Activated naive CD4-positive, alpha-beta T cell treated with anti-CD3 and anti-CD28 coated beads, Interleukin-2, amount 50 U/mL, for 16 hours (primary cell): ENCODE results near the gene BANP.
A peak's percentile ranks its signal among the peaks of the same experiment; 100 is the strongest.

Source experiments
- DNase-seq: peaks from one replicate; pipeline ENCODE4 v3.0.0-alpha.2; 2020

The BANP gene

DNA sequence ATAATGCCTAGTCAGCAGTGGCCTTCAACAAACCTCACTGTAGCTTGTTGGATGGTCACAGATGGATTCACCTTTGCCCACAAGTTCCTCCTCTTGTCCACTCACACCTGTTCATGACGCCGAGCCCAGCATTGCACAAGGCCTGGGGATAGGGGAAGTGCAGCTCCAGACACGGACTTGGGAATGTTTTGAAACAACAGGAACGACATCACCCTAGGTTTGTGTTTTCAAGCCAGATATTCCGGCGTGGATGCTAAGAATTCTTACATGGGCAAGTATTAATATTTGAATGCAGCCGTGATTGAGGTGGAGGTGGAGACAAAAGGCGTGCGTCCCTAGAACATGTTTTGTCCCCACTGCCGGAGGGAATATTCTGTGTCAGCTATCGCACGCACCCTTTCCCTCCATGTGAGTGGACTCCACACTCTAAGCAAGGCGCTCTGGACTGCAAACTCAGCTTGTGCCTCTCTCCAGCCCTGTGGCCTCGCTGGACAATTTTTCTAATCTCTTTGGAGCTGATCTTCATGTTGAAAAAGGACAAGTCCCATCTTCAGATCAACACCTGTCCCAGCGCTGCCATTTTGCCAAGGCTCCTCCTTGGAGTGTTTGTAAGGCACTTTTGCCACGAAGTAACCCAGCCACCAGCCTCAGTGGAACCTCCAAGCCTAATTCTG lies 2.0 kb upstream of the BANP start:
- no peak for DNase-seq

DNA sequence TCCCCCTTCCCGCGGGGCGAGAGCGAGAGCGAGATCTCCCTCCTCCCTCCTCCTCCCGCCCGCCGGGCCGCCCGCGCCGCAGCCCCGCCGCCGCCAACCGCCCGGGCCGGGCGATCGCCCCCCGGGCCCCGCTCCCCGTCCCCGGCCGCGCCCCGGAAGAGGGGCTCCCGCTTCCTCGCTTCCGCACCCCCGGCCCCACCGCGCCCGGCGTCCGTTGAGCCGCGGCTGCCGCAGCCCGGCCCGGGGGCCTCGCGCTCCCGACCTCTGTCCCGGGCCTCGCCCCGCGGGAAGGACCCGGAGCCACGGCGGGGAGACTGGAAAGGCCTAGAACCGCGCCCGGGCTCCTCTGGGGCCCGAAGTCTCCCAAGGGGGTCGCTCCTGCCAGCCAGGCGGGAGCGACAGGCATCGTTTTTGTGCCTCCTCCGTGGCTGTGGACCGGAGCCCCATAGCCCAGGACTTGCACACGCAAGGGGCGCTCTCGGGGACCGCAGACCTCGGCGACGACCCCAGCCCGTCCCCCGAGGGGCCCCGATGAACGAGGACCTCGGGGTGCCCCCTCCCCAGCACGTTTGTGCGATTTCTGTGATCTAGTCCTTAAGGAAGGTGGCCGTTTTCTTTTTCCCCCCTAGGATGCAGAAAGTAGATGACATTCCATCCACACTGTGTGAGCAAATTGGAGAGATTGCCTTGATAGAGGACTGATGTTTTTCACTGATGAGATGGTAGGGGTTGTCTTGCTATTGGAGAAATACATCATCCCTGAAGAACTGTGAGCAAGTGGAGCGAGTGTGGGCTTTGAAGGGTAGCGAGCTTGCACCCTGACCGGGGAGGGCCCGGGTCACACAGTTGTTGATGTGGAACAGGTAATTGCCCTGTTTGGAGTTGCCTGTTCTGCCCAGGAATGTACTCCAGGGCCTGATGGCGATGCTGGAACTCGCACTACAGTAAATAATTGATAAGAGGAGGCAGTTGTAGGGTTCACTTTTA lies 611 bp downstream of the BANP start:
- peak; percentile 36 for DNase-seq

DNA sequence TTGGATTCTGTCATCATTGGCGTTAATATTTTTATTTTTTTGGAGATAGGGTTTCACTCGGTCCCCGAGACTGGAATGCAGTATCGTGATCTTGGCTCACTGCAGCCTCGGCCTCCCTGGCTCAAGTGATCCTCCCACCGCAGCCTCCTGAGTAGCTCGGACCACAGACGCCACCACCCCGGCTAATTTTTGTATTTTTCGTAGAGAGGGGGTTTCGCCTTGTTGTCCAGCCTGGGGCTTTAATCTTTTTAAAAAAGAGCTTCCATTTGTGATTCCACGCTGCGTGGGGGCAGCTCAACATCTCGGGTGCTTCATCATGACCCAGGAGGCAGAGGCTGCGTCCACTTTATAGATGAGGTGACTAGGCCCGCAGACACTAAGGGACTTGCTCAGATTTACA lies 1.5 kb downstream of the BANP start:
- DNase-seq, result no peak

DNA sequence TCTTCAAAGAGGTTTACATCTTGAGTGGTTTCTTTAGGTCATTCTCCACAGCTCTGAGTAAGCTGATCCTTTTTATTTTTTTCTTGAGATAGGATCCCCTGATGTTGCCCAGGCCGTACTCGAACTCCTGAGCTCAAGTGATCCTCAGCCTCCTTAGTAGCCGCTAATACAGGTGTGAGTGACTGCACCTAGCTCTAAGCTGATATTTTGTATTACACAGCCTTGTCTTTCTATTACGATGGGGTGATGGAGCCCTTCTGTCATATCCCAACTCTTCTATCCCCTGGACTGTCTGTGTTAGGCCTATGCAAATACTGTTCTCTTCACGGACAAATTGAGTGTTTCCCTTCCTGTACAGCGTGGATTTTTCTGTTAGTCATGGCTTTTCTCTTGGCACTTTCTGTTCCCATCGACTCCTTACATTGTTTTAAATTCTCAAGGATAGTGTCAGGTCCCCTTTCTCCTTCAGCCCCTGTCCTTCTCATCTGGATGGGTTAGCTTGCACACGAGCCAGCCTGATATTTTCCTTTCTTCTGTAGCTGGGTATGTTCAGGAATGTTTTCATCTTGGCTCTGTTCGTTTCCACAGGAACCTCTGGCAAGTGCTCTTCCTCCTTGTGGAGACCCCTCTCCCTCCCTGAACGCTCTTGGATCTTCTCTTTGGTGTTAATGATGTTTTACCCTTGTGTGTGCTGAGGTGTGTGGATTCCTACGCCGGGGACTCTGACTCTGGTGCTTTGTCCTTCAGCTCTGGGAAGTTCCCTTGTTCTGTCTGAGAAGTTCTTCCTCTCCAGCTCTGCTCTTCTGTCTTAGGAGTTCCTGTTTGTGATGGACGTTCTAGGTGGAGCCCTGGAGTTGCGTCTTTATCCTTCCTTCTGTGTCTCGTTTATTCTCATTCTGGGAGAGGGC lies 2.3 kb downstream of the BANP start:
- no peak for DNase-seq

DNA sequence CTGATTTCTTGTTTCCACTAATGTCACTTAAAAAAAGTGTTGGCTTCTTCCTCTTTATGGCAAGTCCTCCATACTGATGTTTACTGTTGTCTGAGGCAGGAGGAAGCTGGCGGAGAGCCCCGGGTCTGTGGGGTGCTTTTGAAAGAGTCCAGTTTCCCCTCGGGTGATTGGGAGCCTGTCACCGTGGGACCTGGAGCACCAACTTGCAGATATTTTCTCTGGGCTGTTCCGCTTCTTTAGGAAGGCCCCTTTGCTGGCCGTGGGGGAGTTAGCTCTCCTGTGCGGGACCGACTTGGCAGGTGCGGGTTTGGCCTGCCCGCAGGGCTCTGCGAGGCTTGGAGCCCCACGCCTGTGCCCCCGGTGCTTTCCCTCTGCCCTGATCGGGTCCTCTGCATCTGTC lies 3.1 kb downstream of the BANP start:
- no peak for DNase-seq

DNA sequence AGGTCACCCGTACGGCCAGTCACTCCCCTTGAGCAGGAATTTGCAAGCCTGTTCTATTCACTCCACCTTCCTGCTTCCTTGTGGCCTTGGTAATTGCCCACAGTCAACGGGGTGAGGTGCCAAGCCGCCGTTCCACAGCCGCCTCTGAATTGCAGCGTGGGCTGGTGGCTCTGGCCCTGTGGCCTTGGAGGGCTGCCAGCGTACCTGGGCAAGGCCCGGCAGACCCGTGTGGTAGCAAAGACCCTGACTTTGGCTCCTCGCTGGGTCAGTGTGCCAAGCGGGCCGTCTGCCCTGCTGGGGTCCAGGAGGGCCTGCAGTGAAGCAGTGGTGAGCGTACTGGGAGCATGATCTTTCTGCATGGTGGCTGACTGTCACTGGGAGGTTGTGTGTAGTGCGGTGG lies 3.6 kb downstream of the BANP start:
- no peak for DNase-seq

DNA sequence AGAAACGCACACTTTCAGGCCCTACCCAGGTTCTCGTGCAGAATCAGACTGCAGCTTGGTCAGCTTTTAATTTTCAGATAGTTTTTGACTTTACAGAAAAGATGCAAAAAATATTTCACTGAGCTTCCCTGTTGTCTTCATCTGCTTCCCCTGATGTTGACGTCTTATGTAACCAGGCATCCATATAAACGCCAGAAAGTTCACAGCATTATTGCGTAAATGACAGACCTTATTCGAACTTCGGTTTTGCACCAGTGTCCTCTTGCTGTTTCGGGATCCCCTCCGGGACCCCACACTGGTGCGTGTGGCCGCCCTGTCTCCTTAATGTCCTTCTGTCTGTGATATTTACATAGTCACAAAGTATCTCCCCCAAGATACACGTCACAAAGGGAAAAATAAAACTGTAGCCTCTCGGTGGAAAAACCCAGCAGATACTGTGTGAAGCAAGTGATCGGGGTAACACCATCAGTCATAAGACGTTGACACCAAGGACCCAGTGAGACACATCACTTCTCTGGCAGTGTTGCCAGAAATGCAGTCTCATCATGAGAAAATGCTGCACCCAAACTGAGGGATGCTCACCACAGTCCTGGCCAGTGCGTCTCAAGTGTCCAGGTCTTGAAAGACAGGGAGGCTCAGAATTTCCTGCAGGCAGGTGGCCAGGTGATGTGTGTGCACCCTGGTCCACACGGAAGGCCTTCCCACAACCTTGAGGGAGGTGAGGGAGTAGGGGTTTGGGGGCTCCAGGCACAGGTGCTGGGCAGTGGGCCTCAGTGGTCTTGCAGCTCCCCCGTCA lies 4.3 kb downstream of the BANP start:
- no peak for DNase-seq

DNA sequence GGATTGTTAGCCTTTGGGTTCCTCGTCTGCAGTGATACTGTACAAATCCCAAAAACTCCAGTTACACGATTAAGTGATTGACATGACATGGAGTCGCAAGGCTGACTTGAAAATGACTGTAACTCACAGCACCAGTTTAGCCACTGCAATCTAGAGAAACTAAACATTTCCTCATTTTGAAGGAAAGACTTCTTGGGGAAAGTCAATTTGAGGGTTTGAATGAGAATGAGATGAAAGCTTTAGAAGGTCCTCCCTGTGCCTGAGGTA lies 4.8 kb downstream of the BANP start:
- DNase-seq, result no peak

DNA sequence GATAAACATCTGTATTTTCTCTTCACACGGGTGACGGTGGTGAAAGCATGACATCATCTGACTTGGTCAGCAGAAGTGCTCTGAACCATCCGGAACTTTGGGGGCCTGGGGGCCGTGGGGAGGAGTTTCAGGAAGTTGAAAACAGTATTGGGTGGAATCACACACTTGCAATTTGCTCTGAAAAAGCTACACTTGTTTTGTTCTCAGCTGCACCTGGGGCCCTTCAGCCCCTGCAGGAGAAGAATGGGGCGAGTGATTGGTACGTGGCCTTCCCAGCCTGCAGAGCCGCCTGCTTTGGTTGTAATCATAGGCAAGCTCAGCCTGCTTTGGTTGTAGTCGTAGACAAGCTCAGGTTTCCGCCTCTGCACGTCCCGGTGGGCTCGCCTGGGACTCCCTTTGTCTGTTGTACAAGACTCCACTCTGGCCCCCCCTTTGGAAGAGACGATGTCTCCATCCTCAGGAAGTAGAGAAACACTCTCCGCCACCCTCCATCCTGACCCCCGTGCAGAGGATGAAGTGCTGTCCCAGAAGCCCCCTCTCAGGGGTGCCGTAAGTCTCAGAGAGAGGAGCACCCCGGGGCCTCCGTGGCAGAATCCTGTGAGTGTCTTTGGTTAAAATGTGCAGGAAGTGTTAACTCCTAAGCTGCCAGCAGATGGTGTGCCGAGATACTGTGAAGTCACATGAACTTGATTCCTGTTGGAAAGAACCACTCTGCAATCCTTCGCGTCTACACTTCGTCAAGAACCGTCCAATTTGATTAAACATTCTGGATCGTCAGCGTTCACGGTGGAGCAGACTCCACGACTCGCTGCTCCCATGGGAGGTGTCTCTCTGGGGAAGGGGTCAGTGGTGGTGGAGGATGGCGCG lies 5.4 kb downstream of the BANP start:
- peak; percentile 66 for DNase-seq

DNA sequence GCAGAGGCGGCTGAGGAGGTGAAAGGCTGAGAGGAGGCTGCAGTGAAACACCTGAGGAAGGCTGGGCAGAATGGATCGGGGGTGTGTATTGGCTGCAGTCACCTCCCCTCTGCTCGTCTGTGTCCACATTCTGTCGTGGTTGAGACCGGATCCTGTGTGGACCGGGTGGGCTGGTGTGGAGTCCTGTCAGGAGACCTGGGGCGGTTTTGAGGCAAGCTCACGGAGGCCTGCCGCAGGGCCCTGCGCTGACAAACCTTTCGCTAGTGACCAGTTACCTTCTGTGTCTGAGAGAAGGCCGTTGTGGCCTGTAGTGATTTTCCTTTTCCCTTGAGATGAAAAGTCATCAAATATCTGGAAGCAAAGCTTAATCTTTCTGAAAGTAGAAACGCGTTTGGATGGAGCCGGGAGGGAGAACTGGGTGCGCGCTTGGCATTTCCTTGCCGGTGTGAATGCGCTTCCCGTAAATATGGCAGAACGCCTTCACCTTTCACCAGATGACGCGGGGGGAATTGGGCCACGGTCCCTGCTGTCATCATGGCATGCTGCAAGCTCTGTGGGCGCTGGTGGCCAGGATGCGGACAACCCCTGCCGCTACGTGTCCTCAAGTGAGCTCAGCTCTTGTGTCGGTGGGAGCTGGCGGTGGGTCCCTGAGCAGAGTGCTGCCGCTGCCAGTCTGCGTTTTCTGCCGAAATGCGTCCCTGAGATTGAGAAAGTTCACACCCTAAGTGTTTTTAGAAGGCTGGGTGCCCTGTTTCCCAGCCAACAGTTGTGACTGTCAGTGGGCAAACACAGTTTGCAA lies 6.3 kb downstream of the BANP start:
- DNase-seq, result no peak

DNA sequence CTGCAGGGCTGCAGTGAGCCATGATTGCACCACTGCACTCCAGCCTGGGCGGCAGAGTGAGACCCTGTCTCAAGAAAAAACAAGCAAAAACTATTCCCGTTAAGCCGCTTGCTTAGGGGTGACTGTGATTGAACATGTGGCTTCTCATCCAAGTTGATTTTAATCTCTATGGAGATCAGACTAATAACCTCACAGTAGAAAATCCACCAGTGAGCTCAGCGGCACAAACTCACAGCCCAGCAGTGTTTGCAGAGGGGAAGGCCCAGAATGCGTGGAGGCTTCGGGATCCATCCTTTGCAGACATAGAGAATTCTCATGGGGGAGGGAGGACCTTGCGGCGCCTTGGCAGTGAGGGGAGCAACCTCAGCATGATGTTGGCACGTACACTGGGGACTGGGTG lies 7.4 kb downstream of the BANP start:
- no peak for DNase-seq

DNA sequence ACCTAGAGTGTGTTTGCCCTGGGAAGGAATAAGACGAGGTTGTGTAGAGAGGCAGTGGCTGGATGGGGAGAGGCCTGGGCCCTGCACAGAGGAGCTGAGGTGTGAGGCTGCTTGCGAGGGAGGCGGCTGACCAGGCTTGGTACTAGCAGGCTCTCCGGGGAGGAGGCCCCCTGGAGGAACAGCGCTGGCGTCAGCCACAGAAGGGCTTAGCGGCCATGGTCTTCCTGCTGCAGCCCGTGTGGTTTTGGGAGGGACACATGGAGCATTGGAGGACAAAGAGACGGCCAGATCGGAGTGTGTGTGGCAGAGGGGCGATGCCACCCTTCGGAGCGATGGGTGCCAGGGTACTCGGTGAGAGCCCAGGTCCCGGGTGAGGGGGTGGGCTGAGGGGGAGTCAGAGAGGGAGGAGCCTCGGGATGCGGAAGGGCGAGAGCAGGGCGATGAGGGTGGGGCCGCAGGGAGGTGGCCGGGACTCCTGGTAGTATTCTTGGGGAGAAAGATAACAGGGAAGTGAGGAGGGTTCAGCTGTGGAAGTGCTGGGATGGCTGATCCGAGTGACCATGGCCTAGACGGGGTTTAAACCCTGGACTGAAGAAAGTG lies 8.3 kb downstream of the BANP start:
- no peak for DNase-seq

DNA sequence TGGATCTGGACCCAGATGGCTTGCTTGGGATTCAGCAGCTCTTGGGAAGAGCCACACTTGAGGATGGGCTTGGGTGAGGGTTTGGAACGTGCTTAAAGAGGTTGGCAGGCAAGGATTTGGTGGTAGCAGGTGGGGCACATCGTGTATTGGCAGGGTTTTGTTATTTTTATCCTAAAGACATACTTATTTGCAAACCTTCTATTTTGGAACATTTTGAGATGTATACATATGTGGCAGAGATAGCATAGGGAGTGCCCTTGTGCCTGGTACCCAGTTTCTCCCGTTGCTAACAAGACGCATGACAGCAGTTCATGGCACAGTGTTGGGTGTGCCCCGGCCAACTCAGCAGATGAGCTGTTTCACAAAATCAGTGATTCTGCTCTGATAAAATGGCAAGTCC lies 9.1 kb downstream of the BANP start:
- DNase-seq, result no peak

DNA sequence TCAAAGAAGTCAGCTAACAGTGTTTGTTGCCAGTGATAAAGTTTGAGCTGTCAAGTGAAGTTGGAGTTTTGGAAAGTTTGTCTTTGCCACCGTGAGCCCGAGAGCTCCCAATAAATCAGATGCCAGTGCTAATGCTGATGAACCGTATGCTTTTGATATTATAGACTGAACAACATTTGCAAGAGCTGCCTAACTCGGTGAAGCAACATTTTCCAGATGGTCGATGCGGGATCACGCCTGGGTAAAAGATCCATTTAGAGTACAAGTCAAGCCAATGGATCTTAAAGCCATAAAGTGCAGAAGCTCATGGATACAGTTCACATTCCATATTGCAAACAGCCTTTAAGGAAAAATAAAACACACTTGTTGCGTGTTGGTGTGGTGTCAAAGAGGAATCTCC lies 9.6 kb downstream of the BANP start:
- no peak for DNase-seq

DNA sequence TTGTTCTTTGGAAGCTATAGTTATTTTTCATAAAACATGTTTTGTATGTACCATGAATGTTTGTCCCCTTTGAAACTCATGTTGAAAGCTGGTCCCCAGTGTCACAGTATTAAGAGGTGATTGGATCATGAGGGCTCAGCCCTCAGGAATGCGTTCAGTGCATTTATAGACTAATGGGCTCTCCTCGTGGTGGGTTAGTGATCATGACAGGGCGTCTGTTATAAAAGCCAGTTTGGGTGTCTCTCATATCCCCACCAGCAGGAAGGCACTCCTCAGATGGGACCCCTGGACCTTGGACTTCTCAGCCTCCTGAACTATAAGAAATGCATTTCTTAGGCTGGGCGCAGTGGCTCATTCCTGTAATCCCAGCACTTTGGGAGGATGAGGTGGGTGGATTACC lies 10.4 kb downstream of the BANP start:
- no peak for DNase-seq

DNA sequence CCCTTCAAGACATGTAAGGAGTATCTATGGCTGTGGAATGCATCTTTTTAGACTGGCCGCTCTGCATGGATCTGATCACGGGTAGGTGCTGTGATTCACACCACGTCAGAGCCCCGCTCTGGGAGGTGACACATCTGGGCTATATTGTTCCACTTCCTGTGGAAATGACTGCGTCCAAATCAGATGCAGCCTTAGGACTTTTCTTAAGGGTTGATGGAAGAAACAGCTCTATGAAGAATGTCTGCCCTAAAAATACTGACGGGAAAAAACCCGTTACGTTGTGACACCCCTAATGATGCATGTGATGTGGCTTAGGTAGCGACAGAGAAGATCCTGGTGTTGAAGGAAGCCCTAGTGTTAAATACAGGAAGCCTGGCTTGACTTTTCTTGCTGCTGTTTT lies 12.2 kb downstream of the BANP start:
- peak; percentile 77 for DNase-seq

DNA sequence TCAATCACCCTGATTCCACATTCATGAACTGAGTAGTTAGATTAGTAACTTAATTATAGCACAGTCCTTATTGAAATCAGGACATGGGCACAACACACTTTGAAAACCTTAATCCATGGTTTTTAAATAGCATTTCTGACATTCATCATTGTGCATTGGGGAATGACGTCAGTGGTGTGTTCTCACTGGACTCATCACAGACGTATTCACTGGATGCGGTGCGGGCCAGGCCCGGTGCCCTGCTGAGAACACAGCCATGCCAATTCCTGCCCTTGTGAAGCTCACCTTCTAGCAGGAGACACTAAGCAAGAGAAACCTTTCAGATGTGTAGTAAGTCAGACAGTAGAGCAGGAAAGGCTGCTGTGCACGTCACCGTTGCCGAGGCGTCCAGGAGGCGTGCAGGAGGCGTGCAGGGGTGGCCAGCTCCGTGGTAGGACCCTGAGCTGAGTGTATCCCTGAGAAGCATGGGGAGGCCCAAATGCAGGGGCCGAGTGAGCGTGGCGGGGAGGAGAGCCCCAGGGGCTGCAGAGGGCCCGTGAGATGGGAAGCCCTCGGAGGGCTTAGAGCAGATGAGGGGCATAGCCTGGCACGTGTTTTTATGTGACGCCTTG lies 12.9 kb downstream of the BANP start:
- DNase-seq, result no peak

DNA sequence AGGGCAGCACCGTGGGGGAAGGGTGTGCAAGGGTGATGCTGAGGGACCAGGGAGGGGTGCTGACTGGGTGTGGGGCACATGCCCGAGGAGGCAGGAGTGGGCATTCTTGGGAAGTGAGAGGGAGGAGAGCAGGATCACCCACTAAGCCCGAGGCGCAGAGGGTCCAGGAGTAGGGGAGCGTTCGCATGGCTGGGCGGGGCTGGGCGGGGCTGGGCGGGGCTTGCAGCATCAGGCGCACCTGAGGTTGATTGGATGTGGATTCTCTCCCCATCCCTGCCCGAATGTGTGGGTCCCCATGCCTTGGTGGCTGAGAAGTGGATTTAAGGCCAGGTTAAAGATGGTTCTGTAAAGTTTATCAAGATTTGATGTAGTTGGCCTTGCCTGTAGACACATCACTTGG lies 14.2 kb downstream of the BANP start:
- no peak for DNase-seq

DNA sequence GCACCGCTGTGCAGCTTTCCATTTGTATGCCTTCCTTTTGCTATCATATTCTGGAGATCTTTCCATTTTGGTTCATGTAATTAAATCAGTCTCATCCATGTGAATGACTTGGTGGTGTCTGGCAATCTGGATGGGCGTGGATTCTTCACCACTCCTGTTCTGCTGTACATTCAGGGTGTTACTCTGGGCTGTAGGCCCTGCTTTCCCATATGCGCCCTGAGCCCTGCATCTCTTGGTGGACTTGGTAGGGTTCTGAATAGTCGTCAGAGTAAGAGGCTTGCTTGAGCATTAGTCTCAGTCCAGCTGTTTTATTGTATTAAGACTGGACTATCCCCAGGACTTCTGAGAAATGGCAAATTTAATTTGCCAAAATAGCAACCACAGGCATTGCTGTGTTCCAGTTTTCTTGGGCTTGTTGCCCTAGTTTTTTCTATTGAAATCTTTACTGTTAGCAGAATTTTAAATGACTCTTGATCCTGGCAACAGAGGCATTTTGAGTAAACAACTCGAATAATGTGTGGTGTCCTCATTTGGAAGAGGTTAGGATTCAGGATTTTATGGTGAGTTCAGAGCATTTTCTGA lies 14.9 kb downstream of the BANP start:
- no peak for DNase-seq
